Measurements from ENCODE around the gene ITLN2. TPM values are rescaled to one million over a fixed set of nuclear protein-coding genes. Genes with fewer than 3 reads are reported as not detected.

ITLN2 gene
- total RNA-seq (1 to 10 TPM in 1 of 9 donors, under 1 TPM in 1, not detected in 7; 0.46 to 4.1 TPM), polyA plus RNA-seq (under 1 TPM; 0.15 to 0.23 TPM)
- long read RNA-seq, donor 1 = 0 reads
- long read RNA-seq, donor 2 = 0 reads
- long read RNA-seq, donor 3 = 0 reads

DNA sequence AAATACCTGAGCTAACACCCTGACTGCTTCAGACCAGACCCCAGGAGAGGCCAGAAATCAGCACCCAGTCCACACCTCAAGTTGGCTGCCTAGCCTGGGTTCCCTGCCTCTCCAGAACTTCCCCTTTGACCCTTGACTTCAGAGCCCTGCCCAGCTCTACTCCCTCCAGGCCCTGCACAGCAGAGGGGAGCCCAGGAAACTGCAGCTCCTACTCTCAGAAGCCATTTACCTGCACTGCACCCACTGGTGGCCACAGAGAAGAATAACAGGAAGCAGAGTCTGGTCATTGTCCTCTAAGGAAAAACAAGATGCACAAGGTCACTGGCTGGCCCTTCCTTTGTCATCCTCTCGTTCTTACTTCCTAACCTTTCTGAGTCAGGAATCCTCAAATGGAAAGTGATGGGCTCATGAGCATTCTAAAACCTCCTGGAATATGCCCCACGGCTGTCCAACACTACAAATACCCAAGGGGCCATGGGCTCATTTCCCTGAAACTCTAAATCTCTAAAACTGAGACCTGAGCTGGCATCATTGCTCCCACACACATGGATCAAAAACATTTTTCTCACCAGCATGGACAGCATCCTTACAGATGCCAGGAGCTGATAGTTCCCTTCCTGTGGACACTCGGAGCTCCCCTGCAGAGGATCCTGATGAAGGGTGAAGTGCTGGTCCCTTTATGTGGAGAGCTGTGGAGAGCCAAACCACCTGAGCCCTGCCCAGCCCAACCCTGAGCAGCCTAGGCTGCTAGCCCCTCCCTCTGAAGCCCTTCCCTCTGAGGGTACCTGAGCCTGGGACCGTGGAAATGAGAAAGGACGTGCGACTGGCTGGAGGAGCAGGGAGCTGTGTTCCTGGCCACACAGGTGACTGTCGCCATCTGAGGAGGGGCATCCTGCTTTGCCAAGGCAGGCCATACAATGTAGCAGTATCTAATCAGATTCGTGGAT lies at the start of gene ITLN2:
Gene ITLN2 (minus strand): TSS at position 652 of the 947 bp plus-strand sequence. CDS start 68 bp downstream, at position 584.
- Histone ChIP-seq H3K27ac (no peak within 1 kb of the TSS), H3K36me3 (no peaks in the 10 kb centered on the region), H3K27me3 (peaks cover 0 to 18% (median 0%) of the 10 kb centered on the region in 9 donors), H3K4me1 (peaks cover 0 to 11% (median 0%) of the 10 kb centered on the region in 12 donors), H3K9me3 (no peaks in the 10 kb centered on the region), H3K4me3 (no peak within 1 kb of the TSS)
- peak in 1 of 4 donors; percentile 29 for ATAC-seq
- no peak for DNase-seq
- 75 to 79% (median 77%) methylated on average over 8 of the region's 8 CpGs for WGBS, 4 donors
- TF ChIP-seq, protein P1, sequence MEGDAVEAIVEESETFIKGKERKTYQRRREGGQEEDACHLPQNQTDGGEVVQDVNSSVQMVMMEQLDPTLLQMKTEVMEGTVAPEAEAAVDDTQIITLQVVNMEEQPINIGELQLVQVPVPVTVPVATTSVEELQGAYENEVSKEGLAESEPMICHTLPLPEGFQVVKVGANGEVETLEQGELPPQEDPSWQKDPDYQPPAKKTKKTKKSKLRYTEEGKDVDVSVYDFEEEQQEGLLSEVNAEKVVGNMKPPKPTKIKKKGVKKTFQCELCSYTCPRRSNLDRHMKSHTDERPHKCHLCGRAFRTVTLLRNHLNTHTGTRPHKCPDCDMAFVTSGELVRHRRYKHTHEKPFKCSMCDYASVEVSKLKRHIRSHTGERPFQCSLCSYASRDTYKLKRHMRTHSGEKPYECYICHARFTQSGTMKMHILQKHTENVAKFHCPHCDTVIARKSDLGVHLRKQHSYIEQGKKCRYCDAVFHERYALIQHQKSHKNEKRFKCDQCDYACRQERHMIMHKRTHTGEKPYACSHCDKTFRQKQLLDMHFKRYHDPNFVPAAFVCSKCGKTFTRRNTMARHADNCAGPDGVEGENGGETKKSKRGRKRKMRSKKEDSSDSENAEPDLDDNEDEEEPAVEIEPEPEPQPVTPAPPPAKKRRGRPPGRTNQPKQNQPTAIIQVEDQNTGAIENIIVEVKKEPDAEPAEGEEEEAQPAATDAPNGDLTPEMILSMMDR (IDR thresholded peaks at IDR 0.05) = peak in 9 of 12 donors; percentile 24 to 45 (median 36)
- no peak for TF ChIP-seq POLR2A (IDR thresholded peaks at IDR 0.05)
- intact Hi-C loops (cut with DNase I) = loop anchor here in 9 of 10 donors (5.0 to 10.0 kb wide), 6 partner anchors 117 to 280 kb away; no protein-coding TSS in a partner anchor

- no peaks in the 10 kb centered on the region for H3K9me3 ChIP-seq
- H3K36me3 ChIP-seq = peaks cover 0 to 31% (median 7%) of the 10 kb centered on the region in 9 donors
- DNase-seq (peak in 2 of 5 donors; percentile 52 to 54), ATAC-seq (no peak)
- 34 to 49% (median 43%) methylated on average over 5 of the region's 5 CpGs for WGBS, 4 donors
- peaks cover 0 to 23% (median 6%) of the 10 kb centered on the region in 12 donors for H3K4me1 ChIP-seq
- intact Hi-C loops (cut with DNase I) = loop anchor here in 1 of 10 donors (2.0 kb wide), 1 partner anchor 37 kb away; the partner anchor contains the start of gene TSTD1
- no peak overlapping the region for H3K4me3 ChIP-seq
- TF ChIP-seq POLR2A (IDR thresholded peaks at IDR 0.05) = no peak
- TF ChIP-seq, protein P1 (IDR thresholded peaks at IDR 0.05) = no peak
- H3K27me3 ChIP-seq = no peaks in the 10 kb centered on the region
- peak overlapping the region in 1 of 12 donors; percentile 30 for H3K27ac ChIP-seq
Measured at GRCh38 chr1:161001525-161001924, 46.9 kb upstream of the ITLN2 start.

DNA sequence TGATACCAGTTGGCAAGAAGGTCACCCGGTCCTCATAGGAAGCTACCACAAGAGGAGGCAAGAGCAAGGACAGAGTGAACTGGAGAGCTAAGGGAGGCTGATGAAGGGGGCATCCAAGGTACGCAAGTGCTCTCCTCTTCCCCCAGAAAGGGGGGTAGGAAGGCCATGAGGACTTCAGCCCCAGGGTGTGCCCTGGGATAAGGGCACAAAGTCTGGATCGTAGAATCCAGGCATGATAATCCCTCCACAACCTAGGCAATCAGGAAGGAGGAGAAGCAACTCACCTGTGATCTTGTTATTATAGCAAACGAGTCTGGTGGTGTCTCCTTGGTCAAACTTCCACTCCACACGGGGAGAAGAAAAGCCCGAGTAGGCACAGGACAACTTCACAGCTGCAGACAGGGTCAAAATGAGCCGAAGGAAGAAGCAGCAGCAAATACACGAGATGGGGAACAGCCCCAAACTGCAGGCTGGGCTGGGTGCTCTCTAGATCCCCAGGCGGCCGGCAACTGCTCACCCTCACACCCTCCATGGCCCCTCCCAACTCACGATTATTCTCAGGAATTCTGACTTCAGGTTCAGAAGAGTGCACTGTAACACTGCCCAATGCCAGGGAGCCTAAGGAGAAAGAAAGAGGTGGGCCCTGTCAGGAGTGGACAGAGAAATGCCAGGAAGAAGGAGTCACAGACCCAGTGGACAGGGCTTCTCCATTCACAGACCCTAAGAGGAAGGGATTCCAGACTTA lies 46.3 kb upstream of the ITLN2 start:
- intact Hi-C loops (cut with DNase I) = loop anchor here in 1 of 10 donors (2.0 kb wide), 1 partner anchor 38 kb away; the partner anchor contains the start of gene TSTD1
- WGBS, 4 donors = 76 to 87% (median 80%) methylated on average over 11 of the region's 11 CpGs
- H3K4me1 ChIP-seq = peaks cover 0 to 23% (median 6%) of the 10 kb centered on the region in 12 donors
- H3K4me3 ChIP-seq = no peak overlapping the region
- no peaks in the 10 kb centered on the region for H3K27me3 ChIP-seq
- H3K27ac ChIP-seq = peak overlapping the region in 1 of 12 donors; percentile 30
- TF ChIP-seq POLR2A (IDR thresholded peaks at IDR 0.05) = no peak
- TF ChIP-seq, protein P1 (IDR thresholded peaks at IDR 0.05) = no peak
- no peaks in the 10 kb centered on the region for H3K9me3 ChIP-seq
- DNase-seq (no peak), ATAC-seq (no peak)
- H3K36me3 ChIP-seq = peaks cover 0 to 31% (median 7%) of the 10 kb centered on the region in 9 donors
